Fibroblast of mammary gland (primary cell): ENCODE results near the gene PLCXD3.

Experiments used
- DNase-seq: peaks from one replicate; pipeline ENCODE4 v3.0.0-alpha.2; 2010; ENCODE audit warnings: low read depth
- H3K4me3 ChIP-seq: 2 replicates; pipeline ENCODE4 v1.5.1; 2011; ENCODE audit warnings: low read depth, mild to moderate bottlenecking, low read length, moderate library complexity; ENCODE audit not compliant: control insufficient read depth
- TF ChIP-seq, protein P1 (sequence below): conservative IDR thresholded peaks from 2 replicates; pipeline ENCODE4 v1.5.1; 2011; ENCODE audit warnings: low read depth, low read length, inconsistent platforms; ENCODE audit not compliant: control insufficient read depth, insufficient read depth

Gene PLCXD3

GRCh38 chr5:41403846-41404245 is 106.6 kb downstream of the PLCXD3 start:
- H3K4me3 ChIP-seq, result no peak overlapping the region
- peak; percentile 52 for DNase-seq
- TF ChIP-seq, protein P1, sequence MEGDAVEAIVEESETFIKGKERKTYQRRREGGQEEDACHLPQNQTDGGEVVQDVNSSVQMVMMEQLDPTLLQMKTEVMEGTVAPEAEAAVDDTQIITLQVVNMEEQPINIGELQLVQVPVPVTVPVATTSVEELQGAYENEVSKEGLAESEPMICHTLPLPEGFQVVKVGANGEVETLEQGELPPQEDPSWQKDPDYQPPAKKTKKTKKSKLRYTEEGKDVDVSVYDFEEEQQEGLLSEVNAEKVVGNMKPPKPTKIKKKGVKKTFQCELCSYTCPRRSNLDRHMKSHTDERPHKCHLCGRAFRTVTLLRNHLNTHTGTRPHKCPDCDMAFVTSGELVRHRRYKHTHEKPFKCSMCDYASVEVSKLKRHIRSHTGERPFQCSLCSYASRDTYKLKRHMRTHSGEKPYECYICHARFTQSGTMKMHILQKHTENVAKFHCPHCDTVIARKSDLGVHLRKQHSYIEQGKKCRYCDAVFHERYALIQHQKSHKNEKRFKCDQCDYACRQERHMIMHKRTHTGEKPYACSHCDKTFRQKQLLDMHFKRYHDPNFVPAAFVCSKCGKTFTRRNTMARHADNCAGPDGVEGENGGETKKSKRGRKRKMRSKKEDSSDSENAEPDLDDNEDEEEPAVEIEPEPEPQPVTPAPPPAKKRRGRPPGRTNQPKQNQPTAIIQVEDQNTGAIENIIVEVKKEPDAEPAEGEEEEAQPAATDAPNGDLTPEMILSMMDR, result no peak

- TF ChIP-seq, protein P1, result no peak
- no peak for DNase-seq
- no peak overlapping the region for H3K4me3 ChIP-seq
These were observed 107.6 kb downstream of the PLCXD3 start for GRCh38 chr5:41402845-41403244.

GRCh38 chr5:41399839-41400238 is 110.6 kb downstream of the PLCXD3 start:
- H3K4me3 ChIP-seq, result no peak overlapping the region
- TF ChIP-seq, protein P1, result no peak
- DNase-seq, result no peak

DNA sequence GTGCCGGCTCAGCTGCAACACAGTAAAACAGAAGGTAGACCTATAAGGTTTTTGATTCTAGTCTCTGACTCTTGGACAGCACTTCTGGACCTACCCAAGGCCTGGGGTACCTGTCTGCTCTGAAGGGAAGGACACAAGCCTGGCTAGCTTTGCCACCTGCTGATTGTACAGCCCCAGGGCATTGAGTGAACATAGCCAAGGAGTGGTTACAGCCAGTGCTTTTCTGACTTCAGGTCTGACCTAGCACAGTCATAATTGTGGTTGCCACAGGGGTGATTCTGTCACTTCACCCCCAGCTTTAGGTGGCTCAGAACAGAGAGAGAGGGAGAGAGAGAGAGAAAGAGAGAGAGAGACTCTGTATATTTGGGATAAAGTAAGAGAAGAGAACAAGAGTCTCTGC is 118.4 kb downstream of the PLCXD3 start:
- DNase-seq, result no peak
- H3K4me3 ChIP-seq, result no peak overlapping the region
- TF ChIP-seq, protein P1, result no peak

DNA sequence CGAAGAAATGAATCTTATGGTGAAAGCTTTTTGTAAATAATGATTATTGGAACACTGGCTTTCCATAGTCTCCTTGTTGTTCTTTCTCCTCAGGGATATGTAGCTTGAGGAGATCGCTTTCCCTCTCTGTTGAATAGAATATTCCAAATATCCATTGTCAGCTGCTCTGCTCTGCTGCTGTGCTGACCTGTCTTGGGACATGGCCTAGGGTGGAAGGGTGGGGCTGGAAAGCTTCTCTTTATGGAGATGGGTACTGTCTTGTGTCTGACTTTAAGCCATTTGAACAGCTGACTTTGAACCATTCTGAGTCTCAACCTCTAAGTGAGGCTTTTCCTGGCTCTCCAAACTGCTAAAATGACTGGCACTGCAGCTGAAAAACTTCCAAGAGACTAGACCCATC is 135.8 kb downstream of the PLCXD3 start:
- no peak for DNase-seq
- H3K4me3 ChIP-seq, result no peak overlapping the region
- TF ChIP-seq, protein P1, result no peak

GRCh38 chr5:41373230-41373629 is 137.2 kb downstream of the PLCXD3 start:
- H3K4me3 ChIP-seq, result no peak overlapping the region
- TF ChIP-seq, protein P1, result no peak
- DNase-seq, result no peak

GRCh38 chr5:41371738-41372137 is 138.7 kb downstream of the PLCXD3 start:
- peak; percentile 89 for DNase-seq

More at GRCh38 chr5:41371738-41372137, 138.7 kb downstream of the PLCXD3 start:
- H3K4me3 ChIP-seq, result no peak overlapping the region
- TF ChIP-seq, protein P1, result no peak
